KOPT-K1 (cell line): ENCODE data around the gene MRPL52.
"Not testable (repeated sequence)": the region's sequence is repeated elsewhere in the genome, so short reads cannot be mapped to it uniquely, and the experiment has no call there.

Experiments used
- H3K27ac ChIP-seq: fragments of 200-600 bp; sonication (generic); 2 replicates; pipeline ENCODE4 v1.5.1; 2016; ENCODE audit warnings: antibody characterized with exemption, mild to moderate bottlenecking, low read depth, low read length; ENCODE audit not compliant: poor library complexity, severe bottlenecking
- H3K36me3 ChIP-seq: fragments of 200-600 bp; sonication (generic); 2 replicates; pipeline ENCODE4 v1.5.1; 2017; ENCODE audit warnings: antibody characterized with exemption, mild to moderate bottlenecking, low read length, moderate library complexity; ENCODE audit not compliant: insufficient read depth
- H3K9me3 ChIP-seq: fragments of 200-600 bp; sonication (generic); 2 replicates; pipeline ENCODE4 v1.5.1; 2017; ENCODE audit warnings: antibody characterized with exemption, low read length, mild to moderate bottlenecking; ENCODE audit not compliant: insufficient read depth, poor library complexity, severe bottlenecking

Gene MRPL52

DNA sequence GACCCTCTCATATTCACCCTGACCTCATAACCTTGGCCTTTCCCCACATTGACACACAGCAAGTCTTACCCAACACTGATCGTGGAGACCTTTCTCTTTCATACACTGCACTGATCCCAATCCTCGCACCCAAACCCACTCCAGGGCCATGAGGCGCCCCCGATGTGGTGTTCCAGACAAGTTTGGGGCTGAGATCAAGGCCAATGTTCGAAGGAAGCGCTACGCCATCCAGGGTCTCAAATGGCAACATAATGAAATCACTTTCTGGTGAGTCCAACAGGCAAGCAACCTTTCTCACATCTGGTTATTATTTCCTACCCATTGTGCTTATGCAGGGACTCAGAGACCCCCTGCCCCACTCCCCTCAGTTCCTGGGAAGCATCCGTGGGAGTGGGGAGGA, 12.1 kb downstream of the MRPL52 start:
- no peak overlapping the region for H3K27ac ChIP-seq
- H3K36me3 ChIP-seq, result no peaks in the 10 kb centered on the region
- no peaks in the 10 kb centered on the region for H3K9me3 ChIP-seq

DNA sequence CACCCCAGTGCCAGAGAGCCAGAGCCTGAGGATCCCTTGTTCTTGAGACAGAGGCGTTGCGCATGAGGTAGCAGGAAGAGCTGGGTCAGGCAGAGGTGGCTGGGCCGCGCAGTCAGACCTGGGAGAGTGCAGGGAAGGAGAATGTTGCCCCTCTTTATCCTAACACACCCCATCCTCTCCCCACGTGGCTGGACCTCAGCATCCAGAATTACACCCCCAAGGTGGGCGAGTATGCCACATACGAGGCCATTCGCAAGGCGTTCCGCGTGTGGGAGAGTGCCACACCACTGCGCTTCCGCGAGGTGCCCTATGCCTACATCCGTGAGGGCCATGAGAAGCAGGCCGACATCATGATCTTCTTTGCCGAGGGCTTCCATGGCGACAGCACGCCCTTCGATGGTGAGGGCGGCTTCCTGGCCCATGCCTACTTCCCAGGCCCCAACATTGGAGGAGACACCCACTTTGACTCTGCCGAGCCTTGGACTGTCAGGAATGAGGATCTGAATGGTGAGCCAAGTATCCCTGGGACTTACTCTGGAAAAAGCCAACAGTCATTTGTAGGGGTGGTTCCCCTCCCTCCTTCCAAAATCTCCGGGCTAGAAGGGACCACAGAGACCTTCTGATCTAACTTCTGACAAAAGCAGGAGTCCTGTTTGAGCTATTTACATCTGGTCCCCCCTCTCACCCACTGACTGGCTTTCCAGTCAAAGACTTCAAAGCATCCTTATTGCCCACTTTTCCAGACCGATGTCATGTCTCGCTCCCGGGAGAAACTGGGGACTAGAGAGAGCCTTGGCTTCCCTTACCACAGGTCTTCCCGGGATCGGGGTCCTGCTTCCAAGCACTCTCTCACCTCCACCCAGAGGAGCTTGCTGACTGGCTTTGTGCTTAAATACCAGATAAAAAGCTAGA, 12.8 kb downstream of the MRPL52 start:
- no peak overlapping the region for H3K27ac ChIP-seq

DNA sequence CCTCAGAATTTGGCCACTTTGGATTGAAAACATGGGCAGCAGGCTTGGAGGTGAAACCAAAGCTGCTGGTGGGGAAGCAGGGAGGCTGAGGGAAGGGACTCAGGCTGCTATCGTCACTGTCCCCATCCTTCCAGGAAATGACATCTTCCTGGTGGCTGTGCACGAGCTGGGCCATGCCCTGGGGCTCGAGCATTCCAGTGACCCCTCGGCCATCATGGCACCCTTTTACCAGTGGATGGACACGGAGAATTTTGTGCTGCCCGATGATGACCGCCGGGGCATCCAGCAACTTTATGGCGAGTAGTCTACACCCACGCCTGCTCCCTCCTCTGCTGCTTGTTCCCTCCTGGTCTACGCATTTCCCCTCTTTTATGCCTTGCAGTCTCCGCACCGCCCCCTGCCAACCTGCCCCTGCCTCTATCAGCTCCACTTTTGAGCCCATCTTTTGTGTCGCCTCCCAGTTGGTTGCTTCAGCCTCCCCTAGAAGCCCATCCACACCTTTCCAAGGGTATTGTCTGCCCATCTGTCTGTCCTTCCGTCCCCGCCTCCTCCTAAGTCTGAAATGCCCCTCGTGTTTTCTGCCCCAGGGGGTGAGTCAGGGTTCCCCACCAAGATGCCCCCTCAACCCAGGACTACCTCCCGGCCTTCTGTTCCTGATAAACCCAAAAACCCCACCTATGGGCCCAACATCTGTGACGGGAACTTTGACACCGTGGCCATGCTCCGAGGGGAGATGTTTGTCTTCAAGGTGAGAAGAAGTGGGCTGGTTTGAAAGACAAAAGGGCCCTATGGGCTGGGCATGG, 13.6 kb downstream of the MRPL52 start:
- no peaks in the 10 kb centered on the region for H3K36me3 ChIP-seq
- no peak overlapping the region for H3K27ac ChIP-seq
- H3K9me3 ChIP-seq, result no peaks in the 10 kb centered on the region

More for the DNA sequence above, 12.8 kb downstream of the MRPL52 start:
- H3K36me3 ChIP-seq, result no peaks in the 10 kb centered on the region
- no peaks in the 10 kb centered on the region for H3K9me3 ChIP-seq

DNA sequence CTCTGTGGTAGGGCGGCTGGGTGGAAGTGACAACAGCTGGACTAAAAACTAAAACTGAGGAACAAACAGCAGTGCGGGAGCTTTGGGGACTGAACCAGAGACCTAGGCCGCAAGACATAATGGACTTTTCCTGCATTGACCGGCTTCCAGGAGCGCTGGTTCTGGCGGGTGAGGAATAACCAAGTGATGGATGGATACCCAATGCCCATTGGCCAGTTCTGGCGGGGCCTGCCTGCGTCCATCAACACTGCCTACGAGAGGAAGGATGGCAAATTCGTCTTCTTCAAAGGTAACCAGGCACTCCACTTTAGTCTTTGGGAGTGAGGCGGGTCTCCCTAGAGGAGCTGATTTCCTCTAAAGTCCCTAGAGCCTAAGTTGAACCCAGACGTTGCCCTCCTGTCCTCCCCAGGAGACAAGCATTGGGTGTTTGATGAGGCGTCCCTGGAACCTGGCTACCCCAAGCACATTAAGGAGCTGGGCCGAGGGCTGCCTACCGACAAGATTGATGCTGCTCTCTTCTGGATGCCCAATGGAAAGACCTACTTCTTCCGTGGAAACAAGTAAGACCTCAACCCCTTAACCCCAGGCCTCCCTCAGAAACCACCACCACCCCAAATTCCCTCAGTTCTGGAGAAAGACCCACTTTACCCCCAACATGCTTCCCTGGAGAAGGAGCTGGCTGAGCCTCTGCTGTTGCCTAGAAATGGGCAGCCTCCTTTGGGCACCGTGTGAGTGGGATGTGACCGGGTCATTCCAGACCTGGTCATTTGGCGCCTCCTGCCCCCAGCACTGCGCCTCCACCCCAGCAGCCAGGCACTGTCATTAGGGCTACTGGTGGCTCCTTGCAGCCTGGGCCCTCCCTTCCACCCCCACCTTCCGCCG, 14.8 kb downstream of the MRPL52 start:
- no peak overlapping the region for H3K27ac ChIP-seq
- no peaks in the 10 kb centered on the region for H3K36me3 ChIP-seq
- no peaks in the 10 kb centered on the region for H3K9me3 ChIP-seq

DNA sequence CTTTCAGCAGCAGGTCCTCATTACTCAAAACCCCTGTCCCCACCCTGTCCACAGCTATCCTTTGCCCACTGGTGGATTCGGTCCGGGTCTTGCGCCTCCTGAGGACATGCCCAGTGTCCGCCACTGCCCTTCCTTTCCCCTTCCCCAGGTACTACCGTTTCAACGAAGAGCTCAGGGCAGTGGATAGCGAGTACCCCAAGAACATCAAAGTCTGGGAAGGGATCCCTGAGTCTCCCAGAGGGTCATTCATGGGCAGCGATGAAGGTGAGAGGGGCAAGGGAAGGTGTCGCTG, 15.4 kb downstream of the MRPL52 start:
- H3K36me3 ChIP-seq, result no peaks in the 10 kb centered on the region
- no peak overlapping the region for H3K27ac ChIP-seq
- no peaks in the 10 kb centered on the region for H3K9me3 ChIP-seq

DNA sequence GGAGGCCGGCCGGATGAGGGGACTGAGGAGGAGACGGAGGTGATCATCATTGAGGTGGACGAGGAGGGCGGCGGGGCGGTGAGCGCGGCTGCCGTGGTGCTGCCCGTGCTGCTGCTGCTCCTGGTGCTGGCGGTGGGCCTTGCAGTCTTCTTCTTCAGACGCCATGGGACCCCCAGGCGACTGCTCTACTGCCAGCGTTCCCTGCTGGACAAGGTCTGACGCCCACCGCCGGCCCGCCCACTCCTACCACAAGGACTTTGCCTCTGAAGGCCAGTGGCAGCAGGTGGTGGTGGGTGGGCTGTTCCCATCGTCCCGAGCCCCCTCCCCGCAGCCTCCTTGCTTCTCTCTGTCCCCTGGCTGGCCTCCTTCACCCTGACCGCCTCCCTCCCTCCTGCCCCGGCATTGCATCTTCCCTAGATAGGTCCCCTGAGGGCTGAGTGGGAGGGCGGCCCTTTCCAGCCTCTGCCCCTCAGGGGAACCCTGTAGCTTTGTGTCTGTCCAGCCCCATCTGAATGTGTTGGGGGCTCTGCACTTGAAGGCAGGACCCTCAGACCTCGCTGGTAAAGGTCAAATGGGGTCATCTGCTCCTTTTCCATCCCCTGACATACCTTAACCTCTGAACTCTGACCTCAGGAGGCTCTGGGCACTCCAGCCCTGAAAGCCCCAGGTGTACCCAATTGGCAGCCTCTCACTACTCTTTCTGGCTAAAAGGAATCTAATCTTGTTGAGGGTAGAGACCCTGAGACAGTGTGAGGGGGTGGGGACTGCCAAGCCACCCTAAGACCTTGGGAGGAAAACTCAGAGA, 16.3 kb downstream of the MRPL52 start:
- Histone ChIP-seq H3K36me3 (no peaks in the 10 kb centered on the region), H3K27ac (no peak overlapping the region), H3K9me3 (no peaks in the 10 kb centered on the region)

DNA sequence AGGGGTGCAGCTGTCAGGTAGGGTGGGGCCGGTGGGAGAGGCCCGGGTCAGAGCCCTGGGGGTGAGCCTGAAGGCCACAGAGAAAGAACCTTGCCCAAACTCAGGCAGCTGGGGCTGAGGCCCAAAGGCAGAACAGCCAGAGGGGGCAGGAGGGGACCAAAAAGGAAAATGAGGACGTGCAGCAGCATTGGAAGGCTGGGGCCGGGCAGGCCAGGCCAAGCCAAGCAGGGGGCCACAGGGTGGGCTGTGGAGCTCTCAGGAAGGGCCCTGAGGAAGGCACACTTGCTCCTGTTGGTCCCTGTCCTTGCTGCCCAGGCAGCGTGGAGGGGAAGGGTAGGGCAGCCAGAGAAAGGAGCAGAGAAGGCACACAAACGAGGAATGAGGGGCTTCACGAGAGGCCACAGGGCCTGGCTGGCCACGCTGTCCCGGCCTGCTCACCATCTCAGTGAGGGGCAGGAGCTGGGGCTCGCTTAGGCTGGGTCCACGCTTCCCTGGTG, 17.2 kb downstream of the MRPL52 start:
- Histone ChIP-seq H3K9me3 (no peaks in the 10 kb centered on the region), H3K36me3 (no peaks in the 10 kb centered on the region), H3K27ac (no peak overlapping the region)

DNA sequence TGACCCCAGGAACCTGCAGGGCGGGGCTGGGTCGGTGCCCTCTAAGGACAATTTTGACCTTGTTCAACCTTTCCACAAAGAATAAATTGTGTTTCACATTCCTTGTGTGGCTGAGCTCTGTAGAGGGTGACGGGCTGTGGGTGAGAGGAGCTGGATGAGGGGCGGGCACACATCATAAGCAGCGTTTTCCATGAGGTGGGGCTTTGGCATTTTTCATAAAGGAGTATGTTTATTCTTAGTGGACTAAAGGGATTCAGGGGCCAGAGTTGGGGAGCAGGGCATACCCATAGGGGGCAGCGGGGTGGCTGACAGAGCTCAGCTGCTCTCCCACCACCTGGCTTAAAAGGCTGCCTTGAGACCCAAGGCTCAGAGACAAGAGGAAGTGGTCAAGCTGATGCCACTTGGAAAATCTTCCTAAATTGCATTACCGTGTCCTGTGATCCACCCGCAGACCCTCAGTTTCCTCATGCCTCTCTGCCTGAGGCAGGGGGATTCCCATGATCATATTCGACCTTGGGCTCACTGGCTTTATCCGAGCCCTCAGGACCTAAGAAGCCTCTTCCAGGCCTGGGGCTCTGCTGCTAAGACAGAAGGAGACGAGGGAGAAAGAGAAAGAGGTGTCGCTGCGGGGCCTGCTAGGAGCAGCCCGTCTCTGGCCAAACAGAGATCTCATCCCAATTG, 18.1 kb downstream of the MRPL52 start:
- H3K27ac ChIP-seq, result no peak overlapping the region
- H3K36me3 ChIP-seq, result no peaks in the 10 kb centered on the region

DNA sequence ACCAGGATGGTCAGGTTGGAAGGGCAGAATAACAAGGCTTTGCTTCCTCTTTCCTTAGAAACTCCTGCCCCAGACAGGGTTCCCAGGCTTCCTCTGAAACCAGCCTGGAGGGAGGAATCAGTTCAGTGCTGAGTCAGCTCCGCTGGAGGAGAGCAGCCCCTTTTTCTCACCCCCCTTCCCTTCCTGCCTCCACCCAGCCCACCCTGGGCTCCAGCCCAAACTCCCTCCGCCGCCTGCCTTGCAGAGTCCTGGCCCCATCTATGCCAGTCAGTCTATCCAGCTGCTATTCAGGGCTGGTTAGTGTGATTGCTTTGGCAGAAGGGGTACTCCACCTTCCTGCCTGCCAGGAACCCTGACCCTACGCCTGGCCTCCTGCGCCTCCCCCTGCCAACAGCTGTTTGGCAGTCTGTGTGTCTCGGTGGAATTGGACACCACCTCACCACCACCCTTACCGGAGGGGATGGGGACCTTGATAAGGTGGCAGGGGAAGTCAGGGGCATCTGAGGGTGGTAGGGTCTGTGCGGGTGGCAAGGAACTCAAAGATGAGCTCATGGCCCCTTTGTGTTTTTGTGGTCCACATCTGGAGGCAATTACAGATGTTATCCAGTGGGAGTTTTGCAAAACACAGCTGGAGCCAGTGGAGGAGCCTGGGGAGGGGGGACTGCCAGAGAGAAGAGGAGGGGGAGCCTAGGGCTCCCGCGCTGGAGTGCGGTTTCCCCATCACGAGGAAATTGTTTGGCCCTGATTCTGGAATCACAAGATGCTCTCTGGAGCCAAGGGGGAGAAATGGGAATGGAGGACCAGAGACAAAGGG, 18.9 kb downstream of the MRPL52 start:
- Histone ChIP-seq H3K36me3 (no peaks in the 10 kb centered on the region), H3K9me3 (no peaks in the 10 kb centered on the region), H3K27ac (no peak overlapping the region)

More for the DNA sequence above, 18.1 kb downstream of the MRPL52 start:
- no peaks in the 10 kb centered on the region for H3K9me3 ChIP-seq

DNA sequence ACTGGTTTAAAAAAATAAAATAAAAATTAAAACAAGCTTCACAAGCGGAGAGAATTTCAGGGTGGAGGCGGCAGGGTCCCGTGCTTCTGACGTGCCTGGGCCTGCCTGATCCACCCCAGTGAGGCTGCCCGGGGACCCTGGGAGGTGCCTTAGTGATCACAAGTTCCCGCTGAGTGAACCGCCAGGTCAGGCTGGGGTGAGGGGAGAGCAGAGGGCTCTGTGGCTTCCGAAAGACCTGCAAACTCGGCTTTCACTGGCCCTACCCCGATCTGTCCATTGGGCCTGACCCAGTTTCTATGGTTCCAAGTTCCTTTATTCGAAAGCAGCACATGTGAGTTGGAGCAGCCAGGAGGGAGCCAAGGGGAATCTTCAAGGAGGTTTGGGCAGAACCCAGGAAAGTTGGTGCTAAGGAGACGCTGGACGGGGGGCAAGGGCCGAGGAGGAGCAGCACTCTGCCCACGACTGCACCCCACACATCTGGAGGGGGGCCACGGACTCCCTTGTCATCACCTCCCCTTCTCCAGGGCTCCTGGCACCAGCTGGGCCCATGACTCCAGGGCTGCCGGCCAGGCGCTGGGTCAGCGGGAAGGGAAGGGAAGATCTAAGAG, 19.6 kb downstream of the MRPL52 start:
- Histone ChIP-seq H3K9me3 (no peaks in the 10 kb centered on the region), H3K36me3 (no peaks in the 10 kb centered on the region), H3K27ac (no peak overlapping the region)

DNA sequence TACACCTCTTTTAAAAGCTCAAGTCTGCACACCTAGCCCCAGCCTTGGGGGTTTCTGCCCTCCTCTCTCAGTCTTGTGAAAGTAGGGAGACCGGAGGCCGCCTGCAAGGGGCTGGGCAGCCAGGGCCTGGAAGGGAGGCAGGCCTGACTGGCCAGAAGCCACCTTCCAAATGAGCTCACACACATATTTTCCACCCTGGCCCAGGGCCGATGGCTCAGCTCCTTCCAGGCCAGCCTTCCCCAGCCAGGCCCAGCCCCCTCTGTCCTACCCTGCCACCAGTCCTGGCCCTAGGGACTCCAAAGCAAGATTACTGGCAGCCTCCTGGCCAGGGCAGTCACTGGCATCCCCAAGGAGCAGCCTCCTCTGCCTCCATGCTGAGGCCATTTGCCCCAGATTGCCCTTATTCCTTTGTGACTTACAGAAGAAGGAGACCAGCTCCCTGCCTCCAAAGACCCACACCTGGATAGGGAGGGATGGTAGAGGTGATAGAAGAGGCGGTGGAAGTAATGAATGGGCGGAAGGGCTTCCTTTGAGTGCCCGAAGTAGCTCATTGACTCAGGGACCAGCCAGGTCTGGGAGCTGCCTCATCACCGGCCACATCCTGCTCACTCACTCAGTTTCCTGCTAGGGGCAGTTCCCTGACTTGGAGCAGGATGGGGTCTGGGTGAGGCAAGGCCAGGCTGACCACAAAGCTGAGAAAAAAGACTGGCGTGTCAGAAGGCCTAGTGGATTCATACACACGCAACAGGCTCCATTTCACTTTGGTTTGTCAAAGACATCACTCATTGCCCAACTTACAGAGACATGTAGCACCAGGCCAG, 21.5 kb downstream of the MRPL52 start:
- H3K27ac ChIP-seq, result no peak overlapping the region
- H3K9me3 ChIP-seq, result no peaks in the 10 kb centered on the region
- H3K36me3 ChIP-seq, result no peaks in the 10 kb centered on the region

DNA sequence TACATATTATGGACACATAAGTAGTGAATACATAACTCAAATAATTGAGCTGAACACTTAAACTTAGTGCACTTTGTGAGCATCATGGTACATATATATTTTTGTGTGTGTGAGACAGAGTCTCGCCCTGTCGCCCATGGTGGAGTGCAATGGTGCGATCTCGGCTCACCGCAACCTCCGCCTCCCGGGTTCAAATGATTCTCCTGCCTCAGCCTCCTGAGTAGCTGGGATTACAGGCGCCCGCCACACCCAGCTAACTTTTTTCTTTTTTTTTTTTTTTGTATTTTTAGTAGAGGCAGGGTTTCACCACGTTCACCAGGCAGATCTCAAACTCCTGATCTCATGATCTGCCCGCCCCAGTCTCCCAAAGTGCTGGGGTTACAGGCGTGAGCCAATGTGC, 22.5 kb downstream of the MRPL52 start:
- H3K9me3 ChIP-seq, H3K27ac ChIP-seq, H3K36me3 ChIP-seq: not testable (repeated sequence)
